Endometrial microvascular endothelial cells (primary cell): Measurements from ENCODE around the gene ADRA2B. TPM values are rescaled to one million over a fixed set of nuclear protein-coding genes. Genes with fewer than 3 reads are reported as not detected.
"Not testable (repeated sequence)": the region's sequence is repeated elsewhere in the genome, so short reads cannot be mapped to it uniquely, and the experiment has no call there.

Source experiments
- in situ Hi-C: cut with HindIII; loops from 2 replicates; pipeline ENCODE4 v1.10.0; 2017; ENCODE audit warnings: low sequenced_read_pairs, low pct_unique_long_range_greater_than_20kb; ENCODE audit errors: inconsistent ontology term
- total RNA-seq: library from RNA; depleted of rRNA; stranded (reverse); fragments of >200 nt; gene quantifications from one replicate; pipeline ENCODE4 v1.2.3, GENCODE V29; 2015; ENCODE audit errors: inconsistent ontology term

Gene ADRA2B
- total RNA-seq, 1 donor from 2014 or later: not detected

- in situ Hi-C loops: no loop called here
Observed at GRCh38 chr2:96083064-96083939, 33.1 kb downstream of the ADRA2B start.

GRCh38 chr2:96082211-96083063 lies 33.9 kb downstream of the ADRA2B start:
- in situ Hi-C loops: no loop called here

- in situ Hi-C loops: no loop called here
Observed at GRCh38 chr2:96081042-96081441, 35.3 kb downstream of the ADRA2B start.

GRCh38 chr2:96075199-96075771 lies 41.1 kb downstream of the ADRA2B start:
- in situ Hi-C loops: no loop called here

- in situ Hi-C loops: no loop called here
Observed at GRCh38 chr2:96074156-96074555, 42.2 kb downstream of the ADRA2B start.

- in situ Hi-C loops: no loop called here
Observed at GRCh38 chr2:96073170-96073775, 43.1 kb downstream of the ADRA2B start.

- in situ Hi-C loops: no loop called here
Observed at GRCh38 chr2:96072746-96073145, 43.6 kb downstream of the ADRA2B start.

GRCh38 chr2:96071977-96072491 lies 44.3 kb downstream of the ADRA2B start:
- in situ Hi-C loops: not testable (repeated sequence)

GRCh38 chr2:96071087-96071976 lies 45.0 kb downstream of the ADRA2B start:
- in situ Hi-C loops: not testable (repeated sequence)

GRCh38 chr2:96070351-96070750 lies 46.0 kb downstream of the ADRA2B start:
- in situ Hi-C loops: not testable (repeated sequence)

GRCh38 chr2:96069878-96070277 lies 46.5 kb downstream of the ADRA2B start:
- in situ Hi-C loops: not testable (repeated sequence)

- in situ Hi-C loops: not testable (repeated sequence)
Observed at GRCh38 chr2:96067902-96068581, 48.3 kb downstream of the ADRA2B start.

- in situ Hi-C loops: not testable (repeated sequence)
Observed at GRCh38 chr2:96067098-96067660, 49.2 kb downstream of the ADRA2B start.

- in situ Hi-C loops: not testable (repeated sequence)
Observed at GRCh38 chr2:96066511-96066910, 49.9 kb downstream of the ADRA2B start.

GRCh38 chr2:96065954-96066353 lies 50.4 kb downstream of the ADRA2B start:
- in situ Hi-C loops: not testable (repeated sequence)

GRCh38 chr2:96065381-96065930 lies 50.9 kb downstream of the ADRA2B start:
- in situ Hi-C loops: no loop called here

- in situ Hi-C loops: not testable (repeated sequence)
Observed at GRCh38 chr2:96064760-96065159, 51.6 kb downstream of the ADRA2B start.
